ENCODE results near the gene MRTFA. TPM values are rescaled to one million over a fixed set of nuclear protein-coding genes. Genes with fewer than 3 reads are reported as not detected.
"Not testable (repeated sequence)": the region's sequence is repeated elsewhere in the genome, so short reads cannot be mapped to it uniquely, and the experiment has no call there.

MRTFA gene
- total RNA-seq, 1 donor from 2014 or later: 115 TPM

DNA sequence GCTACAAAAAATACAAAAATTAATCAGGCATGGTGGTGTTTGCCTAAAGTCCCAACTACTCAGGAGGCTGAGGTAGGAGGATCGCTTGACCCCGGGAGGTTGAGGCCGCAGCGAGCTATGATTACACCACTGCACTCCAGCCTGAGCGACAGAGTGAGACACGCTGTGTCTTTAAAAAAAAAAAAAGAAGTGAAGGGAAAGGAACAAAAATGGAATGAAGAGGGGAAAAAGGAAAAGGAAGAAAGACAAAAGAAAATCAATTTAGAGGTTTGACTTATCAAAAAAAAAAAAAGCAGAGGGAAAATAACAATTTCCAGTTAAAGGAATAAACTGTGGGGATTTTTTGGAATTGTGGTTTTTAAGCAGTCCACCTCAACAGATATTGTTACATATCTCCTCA is 36.8 kb downstream of the MRTFA start:
- TF ChIP-seq, protein P1, sequence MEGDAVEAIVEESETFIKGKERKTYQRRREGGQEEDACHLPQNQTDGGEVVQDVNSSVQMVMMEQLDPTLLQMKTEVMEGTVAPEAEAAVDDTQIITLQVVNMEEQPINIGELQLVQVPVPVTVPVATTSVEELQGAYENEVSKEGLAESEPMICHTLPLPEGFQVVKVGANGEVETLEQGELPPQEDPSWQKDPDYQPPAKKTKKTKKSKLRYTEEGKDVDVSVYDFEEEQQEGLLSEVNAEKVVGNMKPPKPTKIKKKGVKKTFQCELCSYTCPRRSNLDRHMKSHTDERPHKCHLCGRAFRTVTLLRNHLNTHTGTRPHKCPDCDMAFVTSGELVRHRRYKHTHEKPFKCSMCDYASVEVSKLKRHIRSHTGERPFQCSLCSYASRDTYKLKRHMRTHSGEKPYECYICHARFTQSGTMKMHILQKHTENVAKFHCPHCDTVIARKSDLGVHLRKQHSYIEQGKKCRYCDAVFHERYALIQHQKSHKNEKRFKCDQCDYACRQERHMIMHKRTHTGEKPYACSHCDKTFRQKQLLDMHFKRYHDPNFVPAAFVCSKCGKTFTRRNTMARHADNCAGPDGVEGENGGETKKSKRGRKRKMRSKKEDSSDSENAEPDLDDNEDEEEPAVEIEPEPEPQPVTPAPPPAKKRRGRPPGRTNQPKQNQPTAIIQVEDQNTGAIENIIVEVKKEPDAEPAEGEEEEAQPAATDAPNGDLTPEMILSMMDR (IDR thresholded peaks at IDR 0.05): no peak
- POLR2A ChIA-PET: no interaction called here
- no peaks in the 10 kb centered on the region for H3K36me3 Mint-ChIP-seq (ENCODE audit: low read depth)
- DNase-seq: no peak
- H3K4me1 Mint-ChIP-seq: peaks cover 56% of the 10 kb centered on the region
- intact Hi-C loops (cut with micrococcal nuclease): no loop called here
- no peaks in the 10 kb centered on the region for H3K27me3 Mint-ChIP-seq
- CTCF ChIA-PET: no interaction called here
- no peak overlapping the region for H3K4me3 Mint-ChIP-seq
- no peak overlapping the region for H3K27ac Mint-ChIP-seq
- no peaks in the 10 kb centered on the region for H3K9me3 Mint-ChIP-seq
- ATAC-seq (ENCODE audit: low read depth): no peak

DNA sequence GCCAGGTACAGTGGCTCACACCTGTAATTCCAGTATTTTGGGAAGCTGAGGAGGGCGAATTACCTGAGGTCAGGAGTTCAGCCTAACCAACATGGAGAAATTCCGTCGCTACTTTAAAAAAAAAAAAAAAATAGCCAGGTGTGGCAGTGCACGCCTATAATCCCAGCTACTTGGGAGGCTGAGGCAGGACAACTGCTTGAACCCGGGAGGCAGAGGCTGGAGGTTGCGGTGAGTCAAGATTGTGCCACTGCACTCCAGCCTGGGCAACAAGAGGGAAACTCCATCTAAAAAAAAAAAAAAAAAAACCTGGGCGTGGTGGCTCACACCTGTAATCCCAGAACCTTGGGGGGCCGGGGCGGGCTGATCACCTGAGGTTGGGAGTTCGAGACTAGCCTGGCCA is 37.8 kb downstream of the MRTFA start:
- DNase-seq; H3K27me3 Mint-ChIP-seq; H3K4me3 Mint-ChIP-seq; H3K27ac Mint-ChIP-seq; H3K36me3 Mint-ChIP-seq (ENCODE audit: low read depth); H3K9me3 Mint-ChIP-seq; ATAC-seq (ENCODE audit: low read depth); intact Hi-C loops (cut with micrococcal nuclease): not testable (repeated sequence)
- ChIA-PET CTCF (interaction anchor here (1.4 kb wide), 1 partner anchor 12 kb away, joined by 3 read pairs; no protein-coding TSS in a partner anchor), POLR2A (interaction anchor here (0.6 to 1.5 kb wide), 4 partner anchors 8 to 74 kb away, joined by 3 to 8 read pairs (median 4); no protein-coding TSS in a partner anchor)
- peaks cover 64% of the 10 kb centered on the region for H3K4me1 Mint-ChIP-seq

DNA sequence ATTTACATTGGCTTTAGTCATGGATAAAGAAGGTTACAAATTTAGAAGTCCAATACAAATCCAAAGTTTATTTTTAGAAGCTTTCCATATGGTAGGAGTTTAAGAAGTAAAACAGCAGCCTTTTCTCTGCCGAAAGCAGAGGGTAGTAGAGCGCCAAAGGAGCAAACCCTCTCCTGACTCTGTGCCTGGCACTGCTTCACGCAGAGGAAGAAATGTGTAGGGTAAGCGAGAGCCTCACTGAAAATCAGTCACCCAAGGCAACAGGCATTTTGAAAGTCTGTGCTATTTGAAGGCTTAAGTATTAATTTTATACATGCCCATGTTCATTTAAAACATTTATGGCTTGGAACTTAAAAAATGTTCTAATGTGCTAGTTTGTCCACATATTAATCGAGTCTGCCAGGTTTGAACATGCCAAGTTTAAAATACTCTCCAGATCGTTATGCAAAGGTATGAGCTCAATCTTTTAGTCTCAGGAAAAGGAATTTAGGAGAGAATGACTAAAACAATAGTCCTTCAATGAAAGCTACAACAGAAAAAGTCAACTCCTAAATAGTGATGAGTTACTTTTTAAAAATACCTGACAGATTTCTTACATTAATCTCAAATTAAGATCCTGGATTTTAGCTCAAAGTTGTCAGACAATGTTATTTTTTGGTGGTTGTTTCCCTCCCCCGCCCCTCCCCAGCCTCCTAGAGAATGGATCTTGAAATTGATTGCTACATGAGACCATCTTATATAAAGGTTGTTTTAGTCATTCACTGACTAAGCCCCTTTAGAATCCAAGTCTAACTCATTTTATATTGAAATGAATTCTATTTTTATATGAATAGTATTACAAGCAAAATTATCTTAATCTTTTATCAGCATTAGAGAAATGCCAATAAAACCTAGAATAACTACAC is 38.7 kb downstream of the MRTFA start:
- ChIA-PET CTCF (interaction anchor here (0.9 to 1.5 kb wide), 5 partner anchors 9 to 73 kb away, joined by 3 to 5 read pairs (median 4); no protein-coding TSS in a partner anchor), POLR2A (interaction anchor here (0.6 to 1.9 kb wide), 6 partner anchors 8 to 82 kb away, joined by 3 to 12 read pairs (median 4); partner anchors contain the start of gene MRTFA)
- H3K9me3 Mint-ChIP-seq: no peaks in the 10 kb centered on the region
- TF ChIP-seq, protein P1 (IDR thresholded peaks at IDR 0.05): no peak
- DNase-seq: no peak
- peak overlapping the region; percentile 96 for H3K27ac Mint-ChIP-seq
- intact Hi-C loops (cut with micrococcal nuclease): no loop called here
- peaks cover 1% of the 10 kb centered on the region for H3K36me3 Mint-ChIP-seq (ENCODE audit: low read depth)
- ATAC-seq (ENCODE audit: low read depth): no peak
- H3K4me3 Mint-ChIP-seq: peak overlapping the region; percentile 29
- H3K27me3 Mint-ChIP-seq: no peaks in the 10 kb centered on the region
- H3K4me1 Mint-ChIP-seq: peaks cover 66% of the 10 kb centered on the region

DNA sequence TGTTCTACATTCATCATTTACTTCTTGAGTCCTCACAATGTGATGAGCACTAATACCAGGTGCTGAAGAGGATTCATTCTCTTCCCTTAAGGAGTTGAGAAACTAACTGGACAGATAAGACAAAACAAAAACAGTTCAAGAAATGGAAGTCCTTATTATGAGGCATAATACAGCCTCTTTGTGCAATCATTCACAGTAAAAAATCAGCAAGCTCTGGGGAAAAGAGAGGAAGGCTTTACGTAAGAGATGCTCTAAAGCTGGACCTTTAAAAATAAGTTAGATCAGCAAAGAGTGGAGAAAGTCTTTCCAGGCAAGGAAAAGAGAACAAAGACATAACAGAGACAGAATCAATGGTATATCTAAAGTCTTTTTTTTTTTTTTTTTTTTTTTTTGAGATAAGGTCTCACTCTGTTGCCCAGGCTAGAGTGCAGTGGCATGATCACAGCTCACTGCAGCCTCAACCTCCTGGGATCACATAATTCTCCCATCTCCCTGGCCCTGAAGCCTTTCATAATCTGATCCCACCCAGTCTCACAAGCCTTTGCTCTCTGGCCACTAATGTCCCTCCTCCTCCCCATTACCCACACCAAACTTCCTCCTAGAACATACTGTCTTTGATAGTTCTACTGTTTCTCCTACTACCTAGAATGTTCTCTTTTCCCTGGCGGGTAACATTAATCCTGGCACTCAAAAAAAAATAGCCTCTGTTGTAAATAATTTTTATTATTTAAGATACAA is 40.9 kb downstream of the MRTFA start:
- TF ChIP-seq, protein P1 (IDR thresholded peaks at IDR 0.05): no peak
- intact Hi-C loops (cut with micrococcal nuclease): no loop called here
- Mint-ChIP-seq H3K27me3 (no peaks in the 10 kb centered on the region), H3K27ac (peak overlapping the region; percentile 96), H3K4me1 (peaks cover 72% of the 10 kb centered on the region), H3K36me3 (ENCODE audit: low read depth) (peaks cover 1% of the 10 kb centered on the region), H3K9me3 (no peaks in the 10 kb centered on the region), H3K4me3 (peak overlapping the region; percentile 30)
- no peak for DNase-seq
- ChIA-PET CTCF (interaction anchor here (1.2 kb wide), 1 partner anchor 159 kb away, joined by 3 read pairs; no protein-coding TSS in a partner anchor), POLR2A (interaction anchor here (0.6 to 4.9 kb wide), 5 partner anchors 22 to 346 kb away, joined by 3 to 41 read pairs (median 3); partner anchors contain the start of gene MRTFA)
- ATAC-seq (ENCODE audit: low read depth): no peak

DNA sequence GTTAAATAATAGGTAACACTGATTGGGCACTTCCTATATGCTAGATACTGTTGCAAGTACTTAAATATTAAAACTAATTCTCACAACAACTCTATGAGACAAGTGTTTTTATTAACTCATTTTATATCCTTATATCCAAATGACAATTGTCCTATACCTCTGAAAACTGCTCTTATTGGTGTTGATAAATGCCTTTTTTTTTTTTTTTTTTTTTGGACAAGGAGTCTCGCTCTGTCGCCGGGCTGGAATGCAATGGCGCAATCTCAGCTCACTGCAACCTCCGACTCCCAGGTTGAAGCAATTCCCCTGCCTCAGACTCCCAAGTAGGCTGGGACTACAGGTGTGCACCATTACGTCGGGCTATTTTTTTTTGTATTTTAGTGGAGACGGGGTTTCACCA is 41.6 kb downstream of the MRTFA start:
- ChIA-PET CTCF (no interaction called here), POLR2A (interaction anchor here (0.7 to 4.9 kb wide), 5 partner anchors 37 to 347 kb away, joined by 3 to 41 read pairs (median 14); partner anchors contain the start of gene MRTFA)
- ATAC-seq (ENCODE audit: low read depth) (no peak), DNase-seq (no peak)
- H3K9me3 Mint-ChIP-seq: no peaks in the 10 kb centered on the region
- no peak overlapping the region for H3K4me3 Mint-ChIP-seq
- peaks cover 73% of the 10 kb centered on the region for H3K4me1 Mint-ChIP-seq
- peak overlapping the region; percentile 96 for H3K27ac Mint-ChIP-seq
- intact Hi-C loops (cut with micrococcal nuclease): loop anchor here (5.0 kb wide), 2 partner anchors 38 to 167 kb away; no protein-coding TSS in a partner anchor
- H3K27me3 Mint-ChIP-seq: no peaks in the 10 kb centered on the region
- TF ChIP-seq, protein P1 (IDR thresholded peaks at IDR 0.05): no peak
- H3K36me3 Mint-ChIP-seq (ENCODE audit: low read depth): peaks cover 4% of the 10 kb centered on the region

Measured in activated B cell treated with CpG ODN at 0.5 μM for 24 hours (primary cell).